ENCODE results near the gene TNIP2.

Gene TNIP2

DNA sequence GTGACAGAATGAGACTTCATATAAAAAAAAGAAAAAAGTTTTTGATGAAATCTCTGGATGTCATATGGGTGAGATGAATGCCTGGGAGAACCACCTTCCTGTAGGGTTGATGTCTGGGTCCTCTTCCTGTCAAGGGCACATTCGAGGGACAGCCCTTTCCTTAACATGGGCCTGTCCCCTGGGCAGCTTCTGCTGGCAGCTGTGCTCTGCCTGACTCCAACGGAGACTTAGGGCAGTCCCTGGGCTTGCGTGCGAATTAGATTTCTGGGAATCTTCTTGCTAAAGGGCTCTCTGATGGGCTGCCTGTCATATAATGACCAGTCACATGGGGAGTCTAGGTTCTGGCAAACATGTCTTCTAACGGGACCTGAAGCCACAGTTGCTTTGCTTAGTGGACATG, 40.7 kb downstream of the TNIP2 start:
- Mint-ChIP-seq H3K9me3 (no peaks in the 10 kb centered on the region), H3K27ac (no peak overlapping the region), H3K4me3 (no peak overlapping the region), H3K4me1 (ENCODE audit: low read depth) (peaks cover 16% of the 10 kb centered on the region), H3K27me3 (no peaks in the 10 kb centered on the region), H3K36me3 (ENCODE audit: low read depth) (peaks cover 94% of the 10 kb centered on the region)
- intact Hi-C loops (cut with micrococcal nuclease): no loop called here

DNA sequence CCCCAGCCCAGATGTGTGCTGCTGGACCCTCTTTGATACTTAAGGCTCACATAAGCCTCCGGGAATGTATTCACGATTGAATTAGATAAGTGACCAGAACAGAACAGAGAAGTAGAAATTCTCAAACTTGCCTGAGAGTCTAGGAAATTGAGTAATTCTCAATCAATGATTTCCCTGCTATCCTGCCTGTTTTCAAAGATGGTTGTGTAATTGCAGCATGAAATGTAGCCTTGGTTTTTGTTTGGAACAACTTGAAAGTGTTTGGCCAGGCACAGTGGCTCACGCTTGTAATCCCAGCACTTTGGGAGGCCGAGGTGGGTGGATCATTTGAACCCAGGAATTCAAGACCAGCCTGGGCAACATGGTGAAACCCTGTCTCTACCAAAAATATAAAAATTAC, 41.2 kb downstream of the TNIP2 start:
- no peak overlapping the region for H3K27ac Mint-ChIP-seq
- H3K27me3 Mint-ChIP-seq: no peaks in the 10 kb centered on the region
- peaks cover 16% of the 10 kb centered on the region for H3K4me1 Mint-ChIP-seq (ENCODE audit: low read depth)
- H3K4me3 Mint-ChIP-seq: no peak overlapping the region
- no peaks in the 10 kb centered on the region for H3K9me3 Mint-ChIP-seq
- H3K36me3 Mint-ChIP-seq (ENCODE audit: low read depth): peaks cover 94% of the 10 kb centered on the region
- intact Hi-C loops (cut with micrococcal nuclease): no loop called here

DNA sequence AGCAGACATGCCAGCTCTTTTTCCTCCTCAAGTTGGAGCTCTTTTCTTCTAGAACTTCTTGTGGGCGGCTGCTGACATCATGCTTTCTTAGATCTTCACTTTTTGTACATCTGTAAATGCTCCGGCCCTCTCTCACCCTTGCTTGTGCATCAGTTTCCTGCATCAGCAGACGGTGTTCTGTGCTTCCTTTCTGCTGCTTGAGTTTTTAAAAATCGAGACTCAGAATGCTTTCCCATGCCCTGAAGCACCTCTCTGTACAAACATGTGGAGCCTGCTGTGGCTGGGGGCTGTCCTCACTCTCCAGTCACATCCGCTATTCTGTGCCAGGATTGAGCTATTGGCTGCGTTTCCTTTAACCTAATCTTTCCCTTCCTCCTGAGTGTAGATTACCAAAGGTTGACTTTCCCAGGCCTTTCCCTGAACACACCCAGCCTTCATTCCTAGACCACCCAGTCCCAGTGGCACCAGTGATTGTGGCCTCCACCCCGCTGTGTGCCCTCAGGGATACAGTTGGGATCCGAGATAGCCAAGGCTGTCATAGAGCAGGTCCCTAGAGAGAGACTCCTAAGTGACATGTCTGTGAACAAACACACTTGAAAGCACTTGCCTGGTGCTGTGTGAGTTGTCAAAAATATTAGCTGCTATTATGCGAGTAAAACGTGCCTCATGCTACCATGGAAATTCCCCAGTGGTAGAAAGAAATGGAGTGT, 41.9 kb downstream of the TNIP2 start:
- Mint-ChIP-seq H3K36me3 (ENCODE audit: low read depth) (peaks cover 94% of the 10 kb centered on the region), H3K27ac (peak overlapping the region; percentile 57), H3K4me3 (no peak overlapping the region), H3K27me3 (no peaks in the 10 kb centered on the region), H3K4me1 (ENCODE audit: low read depth) (peaks cover 16% of the 10 kb centered on the region), H3K9me3 (no peaks in the 10 kb centered on the region)
- intact Hi-C loops (cut with micrococcal nuclease): no loop called here

DNA sequence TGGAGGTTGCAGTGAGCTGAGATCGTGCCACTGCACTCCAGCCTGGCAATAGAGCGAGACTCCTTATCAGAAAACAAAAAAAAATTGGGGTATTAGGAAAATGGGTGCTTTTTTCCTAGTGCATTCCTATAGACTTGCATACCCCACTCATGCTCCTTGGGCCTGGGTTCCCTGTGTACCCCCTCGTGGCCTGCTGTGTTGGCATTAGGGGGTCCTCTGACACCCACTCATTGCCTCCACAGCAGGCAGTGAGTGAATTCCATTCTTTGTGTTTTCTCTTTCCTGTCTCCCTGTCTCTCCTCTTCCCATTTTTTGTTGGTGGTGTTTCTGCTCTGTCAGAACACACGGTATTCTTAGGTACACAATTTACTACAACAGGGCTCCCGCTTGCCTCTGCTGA, 42.8 kb downstream of the TNIP2 start:
- Mint-ChIP-seq H3K27me3 (no peaks in the 10 kb centered on the region), H3K4me1 (ENCODE audit: low read depth) (peaks cover 16% of the 10 kb centered on the region), H3K9me3 (no peaks in the 10 kb centered on the region), H3K27ac (peak overlapping the region; percentile 57), H3K36me3 (ENCODE audit: low read depth) (peaks cover 88% of the 10 kb centered on the region), H3K4me3 (no peak overlapping the region)
- intact Hi-C loops (cut with micrococcal nuclease): no loop called here

DNA sequence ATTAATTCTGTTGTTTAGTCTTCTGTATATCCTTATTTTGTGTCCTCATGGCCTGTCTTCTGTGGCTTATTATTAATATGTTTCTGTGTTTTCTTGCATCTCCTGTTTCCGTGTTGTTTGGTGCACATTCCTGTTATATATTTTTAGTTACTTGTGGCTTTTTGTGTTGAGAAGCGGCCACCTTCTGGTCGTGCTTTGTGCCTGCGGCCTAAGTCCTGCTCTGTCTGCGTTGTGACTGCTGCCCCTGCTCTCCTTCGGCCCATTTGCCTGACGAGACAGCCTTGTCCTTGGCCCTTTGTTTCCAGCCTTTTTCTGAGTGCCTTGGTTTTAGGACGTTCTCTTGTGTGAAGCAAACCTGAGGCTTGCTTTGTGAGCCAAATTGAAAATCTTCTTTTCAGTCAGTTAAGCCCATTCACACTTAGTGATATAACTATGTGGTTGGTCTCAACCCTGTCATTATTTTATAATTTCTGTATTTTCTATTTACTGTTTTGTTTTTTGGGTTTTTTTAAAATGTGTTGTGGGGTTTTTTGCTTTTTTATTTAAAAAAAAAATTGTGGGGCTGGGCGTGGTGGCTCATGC, 43.8 kb downstream of the TNIP2 start:
- no peak overlapping the region for H3K4me3 Mint-ChIP-seq
- H3K9me3 Mint-ChIP-seq: no peaks in the 10 kb centered on the region
- peaks cover 85% of the 10 kb centered on the region for H3K36me3 Mint-ChIP-seq (ENCODE audit: low read depth)
- H3K4me1 Mint-ChIP-seq (ENCODE audit: low read depth): peaks cover 16% of the 10 kb centered on the region
- intact Hi-C loops (cut with micrococcal nuclease): no loop called here
- H3K27me3 Mint-ChIP-seq: no peaks in the 10 kb centered on the region
- H3K27ac Mint-ChIP-seq: peak overlapping the region; percentile 12

DNA sequence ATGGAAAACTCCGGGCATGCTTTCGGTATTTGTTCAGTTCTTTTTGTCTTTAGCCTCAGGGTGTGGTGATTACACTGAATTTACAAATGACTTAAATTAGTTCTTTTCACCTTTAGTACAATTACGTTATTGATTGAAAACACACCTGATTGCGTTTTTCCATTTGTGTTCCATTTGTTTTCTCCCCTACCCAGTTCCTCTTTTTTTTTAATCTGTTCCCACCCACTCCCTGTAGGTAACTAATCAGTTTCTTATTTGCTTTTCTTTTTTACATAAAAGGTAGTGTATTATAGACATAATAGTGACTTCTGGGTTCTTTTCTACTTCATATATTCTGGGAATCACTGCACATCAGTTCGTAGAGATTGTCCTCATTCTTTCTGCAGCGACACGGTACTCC, 53.4 kb downstream of the TNIP2 start:
- Mint-ChIP-seq H3K27me3 (no peaks in the 10 kb centered on the region), H3K27ac (no peak overlapping the region), H3K4me3 (no peak overlapping the region), H3K36me3 (ENCODE audit: low read depth) (peaks cover 89% of the 10 kb centered on the region), H3K4me1 (ENCODE audit: low read depth) (no peaks in the 10 kb centered on the region), H3K9me3 (no peaks in the 10 kb centered on the region)
- intact Hi-C loops (cut with micrococcal nuclease): no loop called here

DNA sequence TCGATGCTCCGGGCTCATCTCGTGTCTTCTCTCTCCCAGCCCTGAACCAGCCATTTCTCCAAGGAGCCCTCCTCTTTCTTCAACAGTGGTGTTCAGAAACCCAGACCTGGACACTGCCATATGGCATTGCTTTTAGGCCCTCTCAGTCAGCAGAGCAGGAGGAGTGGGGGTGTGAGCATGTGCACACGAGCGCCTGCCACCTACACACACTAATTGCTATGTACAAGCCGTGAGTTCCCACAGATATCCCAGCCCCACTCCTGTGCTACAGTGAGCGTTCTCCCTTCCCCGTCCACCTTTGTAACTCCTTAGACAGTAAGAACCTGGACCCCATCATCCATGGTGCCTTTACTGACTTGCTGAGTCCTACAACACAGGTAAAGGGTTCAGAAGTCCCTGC, 53.8 kb downstream of the TNIP2 start:
- no peaks in the 10 kb centered on the region for H3K27me3 Mint-ChIP-seq
- H3K27ac Mint-ChIP-seq: no peak overlapping the region
- no peak overlapping the region for H3K4me3 Mint-ChIP-seq

DNA sequence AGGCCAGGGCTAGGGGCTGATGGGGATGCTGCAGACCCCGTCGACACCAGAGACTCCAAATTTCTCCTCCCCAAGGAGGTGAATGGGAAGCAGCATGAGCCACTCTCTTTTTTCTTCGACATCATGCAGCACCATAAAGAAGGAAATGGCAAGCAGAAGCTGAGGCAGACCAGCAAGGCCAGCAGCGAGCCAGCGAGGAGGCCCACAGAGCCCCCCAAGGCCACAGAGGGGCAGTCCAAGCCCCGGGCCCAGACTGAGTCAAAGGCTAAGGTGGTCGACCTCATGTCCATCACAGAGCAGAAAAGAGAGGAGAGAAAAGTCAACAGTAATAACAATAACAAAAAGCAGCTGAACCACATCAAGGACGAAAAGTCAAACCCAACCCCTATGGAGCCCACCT, 56.1 kb downstream of the TNIP2 start:
- intact Hi-C loops (cut with micrococcal nuclease): no loop called here
- Mint-ChIP-seq H3K27ac (no peak overlapping the region), H3K36me3 (ENCODE audit: low read depth) (peaks cover 99% of the 10 kb centered on the region), H3K27me3 (no peaks in the 10 kb centered on the region), H3K4me3 (no peak overlapping the region), H3K9me3 (no peaks in the 10 kb centered on the region), H3K4me1 (ENCODE audit: low read depth) (no peaks in the 10 kb centered on the region)

More for the DNA sequence above, 53.8 kb downstream of the TNIP2 start:
- no peaks in the 10 kb centered on the region for H3K9me3 Mint-ChIP-seq
- no peaks in the 10 kb centered on the region for H3K4me1 Mint-ChIP-seq (ENCODE audit: low read depth)
- intact Hi-C loops (cut with micrococcal nuclease): no loop called here
- peaks cover 92% of the 10 kb centered on the region for H3K36me3 Mint-ChIP-seq (ENCODE audit: low read depth)

DNA sequence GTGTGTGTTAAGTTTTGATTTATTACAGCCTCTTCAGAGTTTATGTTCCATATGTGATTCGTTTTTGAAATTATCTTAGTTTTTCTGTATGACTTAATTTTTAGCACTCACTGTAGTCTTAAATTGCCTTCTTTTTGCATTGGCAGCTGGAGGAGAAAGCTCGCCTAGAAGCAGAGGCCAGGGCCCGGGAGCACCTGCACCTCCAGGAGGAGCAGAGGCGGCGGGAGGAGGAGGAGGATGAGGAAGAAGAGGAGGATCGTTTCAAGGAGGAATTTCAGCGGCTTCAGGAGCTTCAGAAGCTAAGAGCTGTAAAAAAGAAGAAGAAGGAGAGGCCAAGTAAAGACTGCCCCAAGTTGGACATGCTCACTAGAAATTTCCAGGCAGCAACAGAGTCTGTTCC, 56.6 kb downstream of the TNIP2 start:
- H3K36me3 Mint-ChIP-seq (ENCODE audit: low read depth): peaks cover 99% of the 10 kb centered on the region
- no peaks in the 10 kb centered on the region for H3K27me3 Mint-ChIP-seq
- H3K4me3 Mint-ChIP-seq: no peak overlapping the region
- H3K4me1 Mint-ChIP-seq (ENCODE audit: low read depth): no peaks in the 10 kb centered on the region
- no peak overlapping the region for H3K27ac Mint-ChIP-seq
- intact Hi-C loops (cut with micrococcal nuclease): no loop called here
- no peaks in the 10 kb centered on the region for H3K9me3 Mint-ChIP-seq

DNA sequence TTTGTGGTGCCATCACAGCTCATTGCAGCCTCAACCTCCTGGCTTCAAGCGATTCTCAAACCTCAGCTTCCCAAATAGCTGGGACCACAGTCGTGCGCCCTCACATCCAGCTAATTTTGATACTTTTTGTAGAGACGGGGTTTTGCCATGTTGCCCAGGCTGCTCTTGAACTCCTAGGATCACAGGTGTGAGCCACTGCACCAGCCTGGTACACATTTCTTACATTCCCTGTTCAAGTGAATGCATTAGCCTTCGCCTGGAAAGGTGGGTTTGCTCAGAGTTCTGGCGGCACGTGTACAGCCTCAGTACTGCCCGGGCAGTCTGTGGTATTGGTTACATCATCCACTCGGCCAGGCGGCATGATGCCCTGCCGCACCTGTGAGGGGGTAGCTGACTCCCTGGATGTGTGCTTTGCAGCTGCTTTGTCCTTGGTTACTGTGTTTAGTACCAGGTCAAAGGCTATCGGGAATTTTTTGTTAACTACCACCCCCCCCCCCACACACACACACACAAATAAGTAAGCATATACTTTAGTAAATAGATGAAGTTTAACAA, 57.1 kb downstream of the TNIP2 start:
- no peak overlapping the region for H3K27ac Mint-ChIP-seq
- peaks cover 99% of the 10 kb centered on the region for H3K36me3 Mint-ChIP-seq (ENCODE audit: low read depth)
- no peaks in the 10 kb centered on the region for H3K27me3 Mint-ChIP-seq
- H3K4me3 Mint-ChIP-seq: no peak overlapping the region
- intact Hi-C loops (cut with micrococcal nuclease): no loop called here
- H3K4me1 Mint-ChIP-seq (ENCODE audit: low read depth): no peaks in the 10 kb centered on the region
- no peaks in the 10 kb centered on the region for H3K9me3 Mint-ChIP-seq

DNA sequence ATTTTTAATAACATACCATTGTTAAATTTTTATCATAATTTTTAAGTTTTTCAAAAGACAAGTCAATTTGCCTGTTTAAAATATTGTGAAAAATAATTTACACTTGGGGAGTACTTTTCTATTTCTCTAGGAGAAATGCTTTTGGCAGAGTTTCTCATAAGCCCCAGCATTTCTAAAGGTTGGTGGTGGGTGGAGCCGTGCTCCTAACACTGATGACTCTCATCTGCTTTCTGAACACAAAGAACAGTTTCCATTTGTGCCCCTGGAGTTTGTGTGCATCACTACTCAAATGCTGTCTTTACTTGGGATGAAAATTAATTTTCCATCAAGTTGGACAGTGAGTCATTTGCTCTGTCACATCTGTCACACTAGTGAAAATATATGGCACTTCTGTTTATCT, 57.6 kb downstream of the TNIP2 start:
- Mint-ChIP-seq H3K4me3 (no peak overlapping the region), H3K4me1 (ENCODE audit: low read depth) (no peaks in the 10 kb centered on the region), H3K27ac (no peak overlapping the region), H3K27me3 (no peaks in the 10 kb centered on the region), H3K9me3 (no peaks in the 10 kb centered on the region), H3K36me3 (ENCODE audit: low read depth) (peaks cover 99% of the 10 kb centered on the region)
- intact Hi-C loops (cut with micrococcal nuclease): no loop called here

DNA sequence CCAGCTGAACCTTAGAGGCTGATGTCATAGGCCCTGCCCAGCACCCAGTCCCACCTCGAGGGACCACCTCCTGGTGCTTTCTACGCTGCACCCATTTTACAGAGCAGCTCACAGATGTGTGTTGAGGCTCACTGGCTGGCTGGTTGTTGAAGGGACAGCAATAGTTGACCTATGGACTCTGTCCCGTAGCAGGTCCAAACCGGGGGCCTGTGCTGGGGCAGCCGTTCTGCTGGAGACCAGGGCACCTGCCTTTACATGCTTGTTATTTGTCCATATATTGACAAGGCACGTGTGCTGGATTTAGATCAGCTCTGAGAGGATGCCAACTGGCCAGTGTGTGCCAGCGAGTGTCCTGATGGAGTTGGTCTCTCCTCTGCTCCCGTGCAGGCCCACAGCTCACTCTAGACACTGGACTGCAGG, 58.1 kb downstream of the TNIP2 start:
- no peaks in the 10 kb centered on the region for H3K27me3 Mint-ChIP-seq
- intact Hi-C loops (cut with micrococcal nuclease): no loop called here
- no peaks in the 10 kb centered on the region for H3K4me1 Mint-ChIP-seq (ENCODE audit: low read depth)

DNA sequence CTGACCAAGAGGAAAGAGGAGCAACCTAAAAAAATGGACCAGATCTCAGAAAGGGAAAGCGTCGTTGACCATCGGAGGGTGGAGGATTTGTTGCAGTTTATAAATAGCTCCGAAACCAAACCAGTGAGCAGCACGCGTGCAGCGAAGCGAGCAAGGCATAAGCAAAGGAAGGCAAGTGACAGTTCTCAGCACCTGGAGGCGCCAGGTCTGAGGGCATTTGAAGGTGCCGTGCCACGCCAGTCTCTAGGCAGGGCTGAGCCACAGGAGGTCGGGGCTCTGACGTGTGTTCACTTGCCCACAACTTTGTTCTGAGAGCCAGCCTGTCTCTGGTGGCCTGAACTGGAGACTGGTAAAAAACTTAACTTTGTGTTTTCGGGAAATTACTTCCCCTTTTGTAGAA, 59.7 kb downstream of the TNIP2 start:
- Mint-ChIP-seq H3K4me1 (ENCODE audit: low read depth) (no peaks in the 10 kb centered on the region), H3K9me3 (no peaks in the 10 kb centered on the region), H3K27ac (no peak overlapping the region), H3K27me3 (no peaks in the 10 kb centered on the region), H3K4me3 (no peak overlapping the region), H3K36me3 (ENCODE audit: low read depth) (peaks cover 99% of the 10 kb centered on the region)
- intact Hi-C loops (cut with micrococcal nuclease): no loop called here

More for the DNA sequence above, 58.1 kb downstream of the TNIP2 start:
- Mint-ChIP-seq H3K9me3 (no peaks in the 10 kb centered on the region), H3K27ac (no peak overlapping the region), H3K4me3 (no peak overlapping the region), H3K36me3 (ENCODE audit: low read depth) (peaks cover 99% of the 10 kb centered on the region)

DNA sequence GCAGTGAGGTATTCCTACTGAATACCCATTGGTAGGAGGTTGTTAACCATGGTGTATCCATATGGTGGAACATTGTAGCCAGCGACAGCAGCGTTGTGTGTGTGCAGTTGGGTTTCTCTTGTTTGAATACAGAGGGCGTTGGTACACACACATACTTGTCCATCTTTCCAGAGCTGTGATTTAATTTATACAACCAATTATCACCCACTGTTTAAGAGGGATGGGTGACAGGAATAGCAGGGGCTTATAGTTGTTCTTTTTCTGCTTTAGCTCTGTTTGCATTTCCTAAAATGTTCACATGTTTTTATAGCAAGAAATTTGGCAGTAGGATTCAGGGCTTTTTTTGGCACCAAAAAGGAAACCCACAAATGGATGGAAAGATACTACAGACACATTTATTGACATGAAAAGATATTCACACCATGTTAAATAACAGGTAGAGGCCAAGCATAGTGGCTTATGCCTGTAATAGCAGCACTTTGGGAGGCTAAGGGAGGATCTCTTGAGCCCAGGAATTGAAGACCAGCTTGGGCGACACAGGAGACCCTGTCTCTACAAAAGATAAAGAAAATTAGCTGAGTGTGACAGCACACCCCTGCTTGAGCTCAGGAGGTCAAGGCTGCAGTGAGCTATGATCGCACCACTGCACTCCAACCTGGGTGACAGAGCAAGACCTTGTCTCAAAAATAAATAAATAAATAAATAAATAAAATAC, 60.6 kb downstream of the TNIP2 start:
- Mint-ChIP-seq H3K9me3 (no peaks in the 10 kb centered on the region), H3K4me1 (ENCODE audit: low read depth) (no peaks in the 10 kb centered on the region), H3K36me3 (ENCODE audit: low read depth) (peaks cover 99% of the 10 kb centered on the region), H3K4me3 (no peak overlapping the region), H3K27me3 (no peaks in the 10 kb centered on the region), H3K27ac (no peak overlapping the region)
- intact Hi-C loops (cut with micrococcal nuclease): no loop called here
